SK-N-SH (cell line): ENCODE data around the gene ZNF197. TPM values are rescaled to one million over a fixed set of nuclear protein-coding genes. Genes with fewer than 3 reads are reported as not detected.
"Not testable (repeated sequence)": the region's sequence is repeated elsewhere in the genome, so short reads cannot be mapped to it uniquely, and the experiment has no call there.

Experiments used
- CTCF ChIA-PET: fragments of 300-600, 350-600 bp; formaldehyde crosslinking; extraction: SDS; loops from one replicate; lab custom pipeline; 2021; lab: Yijun Ruan, JAX
- POLR2A ChIA-PET: fragments of 350-600 bp; sonication (Branson Sonifier 250); formaldehyde crosslinking; extraction: SDS; loops from one replicate; lab custom pipeline; 2020; ENCODE audit warnings: antibody characterized with exemption, inconsistent platforms; lab: Yijun Ruan, JAX
- DNase-seq: peaks from one replicate; pipeline ENCODE4 v3.0.0; 2012
- H2AFZ ChIP-seq: fragments of 200-600 bp; sonication (generic); 2 replicates; pipeline ENCODE4 v1.8.1; 2016; ENCODE audit warnings: antibody characterized with exemption, mild to moderate bottlenecking, low read depth
- H3F3A ChIP-seq: fragments of 200-600 bp; sonication (generic); replicated peaks from 2 replicates; pipeline ENCODE3; 2016; ENCODE audit warnings: antibody characterized with exemption, mild to moderate bottlenecking; ENCODE audit not compliant: insufficient read depth
- H3K27ac ChIP-seq, 2 experiments: fragments of 200-500 bp in 1 of 2; fragments of 200-600 bp in 1 of 2; sonication (Bioruptor generic) in 1 of 2; sonication (generic), shearing (Covaris generic) in 1 of 2; 2 replicates each; pipeline versions ENCODE4 v1.5.1 to v1.6.1; 2014 to 2016; ENCODE audit warnings: low read depth in 2 of 2, inconsistent platforms in 1 of 2, low read length in 1 of 2, mild to moderate bottlenecking in 1 of 2, mixed read lengths in 1 of 2
- H3K27me3 ChIP-seq: fragments of 200-600 bp; sonication (generic), shearing (Covaris generic); 2 replicates; pipeline ENCODE4 v1.6.1; 2016; ENCODE audit warnings: mixed run types; ENCODE audit not compliant: insufficient read depth
- H3K36me3 ChIP-seq, 2 experiments: fragments of 200-500 bp in 1 of 2; fragments of 200-600 bp in 1 of 2; sonication (Bioruptor generic) in 1 of 2; sonication (generic) in 1 of 2; replicated peaks in 1 of 2; 2 replicates each; pipeline versions ENCODE3 to v1.5.1; 2014 to 2016; ENCODE audit warnings: low read length in 1 of 2, mild to moderate bottlenecking in 1 of 2; ENCODE audit not compliant: insufficient read depth in 2 of 2, control insufficient read depth in 1 of 2
- H3K4me1 ChIP-seq, 2 experiments: fragments of 200-500 bp in 1 of 2; fragments of 200-600 bp in 1 of 2; sonication (Bioruptor generic) in 1 of 2; sonication (generic), shearing (Covaris generic) in 1 of 2; 2 replicates each; pipeline versions ENCODE4 v1.5.1 to v1.6.1; 2014 to 2016; ENCODE audit warnings: low read depth in 1 of 2, low read length in 1 of 2, mixed run types in 1 of 2; ENCODE audit not compliant: insufficient read depth in 2 of 2, control insufficient read depth in 1 of 2
- H3K4me2 ChIP-seq: fragments of 200-600 bp; sonication (generic), shearing (Covaris generic); 2 replicates; pipeline ENCODE4 v1.6.1; 2017; ENCODE audit warnings: mixed run types
- H3K4me3 ChIP-seq, 2 experiments: fragments of 200-500 bp in 1 of 2; fragments of 200-600 bp in 1 of 2; sonication (Bioruptor generic) in 1 of 2; sonication (generic), shearing (Covaris generic) in 1 of 2; 2 replicates each; pipeline versions ENCODE4 v1.5.1 to v1.8.1; 2014 to 2016; ENCODE audit warnings: low read depth in 2 of 2, inconsistent platforms in 1 of 2, low read length in 1 of 2, mild to moderate bottlenecking in 1 of 2, mixed read lengths in 1 of 2, moderate library complexity in 1 of 2
- H3K79me2 ChIP-seq: fragments of 200-600 bp; sonication (generic); 2 replicates; pipeline ENCODE4 v1.8.1; 2017; ENCODE audit warnings: mild to moderate bottlenecking; ENCODE audit not compliant: insufficient read depth
- H3K9ac ChIP-seq: fragments of 200-600 bp; sonication (generic); 2 replicates; pipeline ENCODE4 v1.6.1; 2017; ENCODE audit warnings: mixed run types
- H3K9me2 ChIP-seq: fragments of 200-600 bp; sonication (generic); 2 replicates; pipeline ENCODE4 v1.6.1; 2017; ENCODE audit warnings: mixed run types
- H3K9me3 ChIP-seq: fragments of 200-600 bp; sonication (generic); 2 replicates; pipeline ENCODE4 v1.6.1; 2017; ENCODE audit warnings: mixed run types, mild to moderate bottlenecking, moderate library complexity
- H4K20me1 ChIP-seq: fragments of 200-600 bp; sonication (generic); 2 replicates; pipeline ENCODE4 v1.6.1; 2017; ENCODE audit warnings: mild to moderate bottlenecking, mixed run types; ENCODE audit not compliant: insufficient read depth
- WGBS: methylation state at CpG from one replicate; pipeline ENCODE4 v1.1.6; 2017; ENCODE audit warnings: low lambda C conversion rate; 5-methylcytosine and 5-hydroxymethylcytosine counted together
- polyA plus RNA-seq, 3 experiments: library from polyadenylated mRNA; depleted of rRNA; stranded (reverse); fragments of >200 nt; gene quantifications; 2 replicates each; pipeline ENCODE4 v1.2.3, GENCODE V29; 2012

Gene ZNF197
- polyA plus RNA-seq, 1 of the 3 experiments (the other 2 are of a cell fraction), result 4.3 TPM

DNA sequence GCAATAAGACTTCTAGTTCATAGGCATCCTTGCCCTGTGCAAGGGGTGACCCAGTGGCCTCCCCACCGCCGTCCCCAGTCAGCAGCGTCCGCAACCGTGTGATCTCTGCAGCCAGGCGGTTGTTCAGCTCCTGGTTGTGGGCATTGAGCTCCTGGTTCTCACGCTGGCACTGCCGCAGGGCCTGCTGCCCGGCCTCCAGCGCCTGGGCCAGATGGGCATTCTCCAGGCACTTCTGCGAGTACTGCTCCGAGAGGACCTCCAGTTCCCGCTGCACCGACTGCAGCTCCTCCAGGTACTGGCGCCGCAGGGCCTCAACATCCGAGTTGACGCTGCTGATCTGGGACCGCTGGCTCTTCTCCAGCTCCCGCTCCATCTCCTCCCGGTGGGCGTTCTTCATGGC is 46.5 kb upstream of the ZNF197 start:
- H2AFZ ChIP-seq, CTCF ChIA-PET, H3K27ac ChIP-seq, H3K27me3 ChIP-seq, H3K9me2 ChIP-seq, H4K20me1 ChIP-seq, H3F3A ChIP-seq, H3K4me3 ChIP-seq, DNase-seq, H3K4me1 ChIP-seq, H3K36me3 ChIP-seq, H3K9me3 ChIP-seq, H3K9ac ChIP-seq, H3K79me2 ChIP-seq, H3K4me2 ChIP-seq, POLR2A ChIA-PET: not testable (repeated sequence)
- 94% methylated on average over 15 of the region's 22 CpGs for WGBS

DNA sequence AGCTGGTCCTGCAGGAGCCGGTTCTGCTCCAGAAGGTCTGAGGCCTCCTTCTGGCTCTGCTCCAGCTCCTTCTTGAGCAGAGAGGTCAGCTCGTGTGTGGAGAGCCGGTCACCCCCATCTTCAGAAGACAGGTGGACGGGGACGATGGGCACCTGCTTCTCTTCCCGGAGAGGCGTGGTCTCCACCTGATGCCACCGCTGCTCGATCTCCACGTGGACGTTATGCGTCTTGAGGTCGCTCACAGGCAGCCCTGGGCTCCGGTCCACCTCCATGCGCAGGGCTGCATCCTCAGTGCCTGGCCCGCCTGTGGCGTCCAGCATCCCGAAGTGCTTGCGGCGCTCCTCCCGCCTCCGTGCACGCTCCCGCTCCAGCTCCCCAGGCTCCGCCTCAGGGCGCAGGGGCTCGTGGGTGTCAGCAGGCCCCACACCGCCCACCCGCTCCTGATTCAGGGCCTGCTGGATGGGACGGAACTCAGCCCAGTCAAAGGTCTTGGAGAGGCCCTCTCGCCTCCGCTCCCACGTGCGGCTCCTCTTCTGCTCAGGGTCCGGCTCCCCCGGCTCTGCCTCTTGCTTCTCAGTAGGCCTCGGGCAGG is 45.8 kb upstream of the ZNF197 start:
- H3K27me3 ChIP-seq, H3K27ac ChIP-seq, H3F3A ChIP-seq, DNase-seq, H3K4me3 ChIP-seq, H2AFZ ChIP-seq, H3K9ac ChIP-seq, H3K9me2 ChIP-seq, H3K79me2 ChIP-seq, CTCF ChIA-PET, H3K9me3 ChIP-seq, H3K4me1 ChIP-seq, H4K20me1 ChIP-seq, H3K36me3 ChIP-seq, H3K4me2 ChIP-seq, POLR2A ChIA-PET: not testable (repeated sequence)
- WGBS, result 95% methylated on average over 22 of the region's 37 CpGs

- DNase-seq, H3K9me3 ChIP-seq, H3K4me3 ChIP-seq, H3K9me2 ChIP-seq, H4K20me1 ChIP-seq, CTCF ChIA-PET, H3K4me2 ChIP-seq, H3K9ac ChIP-seq, POLR2A ChIA-PET, H2AFZ ChIP-seq, H3K27me3 ChIP-seq, H3K36me3 ChIP-seq, H3F3A ChIP-seq, H3K27ac ChIP-seq, H3K4me1 ChIP-seq, H3K79me2 ChIP-seq: not testable (repeated sequence)
- WGBS, result 95% methylated on average over 11 of the region's 15 CpGs
Measured at GRCh38 chr3:44579749-44580148, 45.1 kb upstream of the ZNF197 start.

DNA sequence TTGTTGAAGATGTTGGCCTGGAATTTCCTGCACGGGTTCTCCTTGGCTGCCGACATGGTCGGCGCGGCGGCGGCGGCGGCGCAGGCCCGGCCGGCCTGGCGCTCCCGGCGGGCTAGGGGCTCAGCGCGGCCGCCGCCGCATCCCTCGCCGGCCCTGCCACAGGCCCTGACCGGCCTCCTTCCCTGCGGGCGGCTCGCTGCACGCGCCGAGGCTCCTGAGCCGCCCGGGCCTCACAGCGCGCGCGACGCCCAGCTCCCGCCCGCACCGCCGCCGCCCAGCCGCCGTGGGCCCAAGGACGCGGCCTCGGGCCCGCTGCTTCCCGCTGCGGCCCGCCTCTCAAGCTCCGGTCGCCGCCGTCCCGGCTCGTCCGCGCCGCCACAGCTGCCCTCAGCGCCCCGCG is 43.9 kb upstream of the ZNF197 start:
- H3F3A ChIP-seq, H3K36me3 ChIP-seq, H3K79me2 ChIP-seq, H3K4me2 ChIP-seq, DNase-seq, H3K4me1 ChIP-seq, CTCF ChIA-PET, H3K9me3 ChIP-seq, H3K27ac ChIP-seq, POLR2A ChIA-PET, H3K27me3 ChIP-seq, H3K9me2 ChIP-seq, H3K4me3 ChIP-seq, H2AFZ ChIP-seq, H3K9ac ChIP-seq, H4K20me1 ChIP-seq: not testable (repeated sequence)
- WGBS, result 93% methylated on average over 26 of the region's 62 CpGs
